Fibroblast of lung (primary cell): ENCODE results near the gene DHRS2. TPM values are rescaled to one million over a fixed set of nuclear protein-coding genes. Genes with fewer than 3 reads are reported as not detected.

Experiments used
- DNase-seq, 2 donors: peaks; one replicate each; pipeline versions ENCODE4 v3.0.0 to v3.0.0-alpha.2; 2010; ENCODE audit warnings: low read depth in 2 of 2
- H2AFZ ChIP-seq: 2 replicates; pipeline ENCODE4 v1.5.1; 2012; ENCODE audit warnings: low read length, control low read depth, inconsistent platforms
- H3K27ac ChIP-seq: 2 replicates; pipeline ENCODE4 v1.5.1; 2011; ENCODE audit warnings: low read length, control low read depth; ENCODE audit not compliant: insufficient read depth
- H3K27me3 ChIP-seq: 2 replicates; pipeline ENCODE4 v1.5.1; 2011; ENCODE audit warnings: mild to moderate bottlenecking, low read length; ENCODE audit not compliant: control insufficient read depth, insufficient read depth
- H3K36me3 ChIP-seq: 2 replicates; pipeline ENCODE4 v1.5.1; 2011; ENCODE audit warnings: low read length; ENCODE audit not compliant: control insufficient read depth, insufficient read depth
- H3K4me1 ChIP-seq: 2 replicates; pipeline ENCODE4 v1.5.1; 2011; ENCODE audit warnings: low read length; ENCODE audit not compliant: control insufficient read depth, insufficient read depth; ENCODE audit errors: extremely low read depth
- H3K4me2 ChIP-seq: 2 replicates; pipeline ENCODE4 v1.5.1; 2011; ENCODE audit warnings: low read length, control low read depth; ENCODE audit not compliant: insufficient read depth; ENCODE audit errors: extremely low read depth
- H3K4me3 ChIP-seq, 4 experiments: fragments of 200-600 bp in 1 of 4; sonication (generic) in 1 of 4; replicated peaks in 1 of 4; 2 replicates each; pipeline ENCODE4 v1.5.1; 2011 to 2016; ENCODE audit warnings: low read length in 4 of 4, low read depth in 3 of 4, mild to moderate bottlenecking in 3 of 4, control low read depth in 2 of 4, inconsistent platforms in 1 of 4, mixed read lengths in 1 of 4; ENCODE audit not compliant: insufficient read depth in 1 of 4; ENCODE audit errors: control extremely low read depth in 1 of 4
- H3K79me2 ChIP-seq: 2 replicates; pipeline ENCODE4 v1.5.1; 2012; ENCODE audit warnings: mild to moderate bottlenecking, low read length, inconsistent platforms; ENCODE audit not compliant: control insufficient read depth, insufficient read depth
- H3K9ac ChIP-seq: 2 replicates; pipeline ENCODE4 v1.5.1; 2011; ENCODE audit warnings: mild to moderate bottlenecking, low read length, control low read depth; ENCODE audit not compliant: insufficient read depth
- H3K9me3 ChIP-seq: 2 replicates; pipeline ENCODE4 v1.5.1; 2012; ENCODE audit warnings: low read depth, low read length; ENCODE audit not compliant: control insufficient read depth, insufficient read depth
- H4K20me1 ChIP-seq: 2 replicates; pipeline ENCODE4 v1.5.1; 2011; ENCODE audit warnings: low read length; ENCODE audit not compliant: control insufficient read depth, insufficient read depth; ENCODE audit errors: extremely low read depth
- EZH2 ChIP-seq: IDR thresholded peaks from 2 replicates; pipeline ENCODE4 v1.5.1; 2012; ENCODE audit warnings: low read length, control low read depth, mild to moderate bottlenecking; ENCODE audit errors: missing control alignments
- polyA plus RNA-seq, 2 donors: library from polyadenylated mRNA; depleted of rRNA in 1 of 2; stranded (reverse) in 1 of 2; unstranded in 1 of 2; fragments of >200 nt; gene quantifications; 2 replicates each; pipeline ENCODE4 v1.2.1, GENCODE V29; 2011 to 2012; ENCODE audit warnings: missing spikeins in 1 of 2
- total RNA-seq: library from RNA; depleted of rRNA; stranded (reverse); fragments of >200 nt; gene quantifications from 2 replicates; pipeline ENCODE4 v1.2.1, GENCODE V29; 2014
- TF ChIP-seq, protein P1 (sequence below), 2 donors: IDR thresholded peaks in 1 of 2; conservative IDR thresholded peaks in 1 of 2; 1 replicate in 1 of 2; 2 replicates in 1 of 2; pipeline ENCODE4 v1.5.1; 2011 to 2012; ENCODE audit warnings: low read length in 2 of 2, control low read depth in 1 of 2, inconsistent platforms in 1 of 2, low read depth in 1 of 2, mild to moderate bottlenecking in 1 of 2

Gene DHRS2
- total and polyA plus RNA-seq, 2 donors (not counting 1 experiment from before 2014, with no cell fraction given), result 0.02 TPM; not detected in 1

DNA sequence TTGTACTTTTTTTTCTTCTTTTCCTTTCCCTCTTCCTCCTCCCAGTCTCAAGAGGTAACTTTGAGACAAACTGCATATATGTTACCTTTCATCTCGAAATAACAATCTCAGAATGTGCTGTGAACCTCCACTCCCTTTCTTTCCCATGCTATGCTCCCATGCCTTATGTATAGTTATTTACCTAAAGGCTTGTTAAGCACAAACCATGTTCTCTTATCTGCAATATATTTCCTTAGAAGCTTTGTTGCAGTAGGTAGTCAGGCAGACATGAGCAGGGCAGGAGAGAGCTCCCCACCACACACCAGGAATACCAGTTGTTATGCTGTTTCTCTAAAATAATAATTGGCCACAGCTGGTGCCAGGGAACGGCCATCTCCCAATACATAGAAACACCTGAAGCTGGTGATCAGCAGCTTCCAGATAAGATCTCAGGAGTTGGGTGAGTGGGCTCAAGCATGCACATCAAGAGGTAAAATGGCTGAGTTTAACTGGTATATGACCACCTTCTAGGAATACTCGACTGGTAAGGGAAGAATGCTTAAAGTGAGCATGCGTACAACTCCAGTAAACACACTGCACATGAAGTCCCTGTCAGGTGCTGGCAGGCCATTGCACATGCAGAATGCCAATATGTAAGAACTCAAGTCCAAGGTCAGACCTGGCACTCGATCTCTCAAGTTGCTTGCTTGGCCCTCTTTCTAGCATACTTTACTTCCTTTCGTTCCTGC lies 14.8 kb upstream of the DHRS2 start:
- Histone ChIP-seq H3K9me3 (no peaks in the 10 kb centered on the region), H3K9ac (no peak overlapping the region), H3K4me2 (no peak overlapping the region), H3K4me3 (no peak overlapping the region), H3K27ac (no peak overlapping the region), H3K27me3 (no peaks in the 10 kb centered on the region), H3K79me2 (no peaks in the 10 kb centered on the region), H3K4me1 (no peaks in the 10 kb centered on the region), H3K36me3 (no peaks in the 10 kb centered on the region), H2AFZ (no peak overlapping the region), H4K20me1 (no peaks in the 10 kb centered on the region)
- TF ChIP-seq, protein P1, sequence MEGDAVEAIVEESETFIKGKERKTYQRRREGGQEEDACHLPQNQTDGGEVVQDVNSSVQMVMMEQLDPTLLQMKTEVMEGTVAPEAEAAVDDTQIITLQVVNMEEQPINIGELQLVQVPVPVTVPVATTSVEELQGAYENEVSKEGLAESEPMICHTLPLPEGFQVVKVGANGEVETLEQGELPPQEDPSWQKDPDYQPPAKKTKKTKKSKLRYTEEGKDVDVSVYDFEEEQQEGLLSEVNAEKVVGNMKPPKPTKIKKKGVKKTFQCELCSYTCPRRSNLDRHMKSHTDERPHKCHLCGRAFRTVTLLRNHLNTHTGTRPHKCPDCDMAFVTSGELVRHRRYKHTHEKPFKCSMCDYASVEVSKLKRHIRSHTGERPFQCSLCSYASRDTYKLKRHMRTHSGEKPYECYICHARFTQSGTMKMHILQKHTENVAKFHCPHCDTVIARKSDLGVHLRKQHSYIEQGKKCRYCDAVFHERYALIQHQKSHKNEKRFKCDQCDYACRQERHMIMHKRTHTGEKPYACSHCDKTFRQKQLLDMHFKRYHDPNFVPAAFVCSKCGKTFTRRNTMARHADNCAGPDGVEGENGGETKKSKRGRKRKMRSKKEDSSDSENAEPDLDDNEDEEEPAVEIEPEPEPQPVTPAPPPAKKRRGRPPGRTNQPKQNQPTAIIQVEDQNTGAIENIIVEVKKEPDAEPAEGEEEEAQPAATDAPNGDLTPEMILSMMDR (conservative IDR thresholded peaks at IDR 0.05 in 1 of 2, IDR thresholded peaks at IDR 0.05 in 1 of 2; ENCODE audit: low read depth in 1 of 2, low read length in 2 of 2), result no peak
- no peak for TF ChIP-seq EZH2
- no peak for DNase-seq

GRCh38 chr14:23621932-23622730 lies 14.0 kb upstream of the DHRS2 start:
- Histone ChIP-seq H3K4me2 (no peak overlapping the region), H3K79me2 (no peaks in the 10 kb centered on the region), H3K27me3 (no peaks in the 10 kb centered on the region), H3K4me1 (no peaks in the 10 kb centered on the region), H4K20me1 (no peaks in the 10 kb centered on the region), H3K36me3 (no peaks in the 10 kb centered on the region), H3K27ac (no peak overlapping the region), H3K9me3 (no peaks in the 10 kb centered on the region), H3K9ac (no peak overlapping the region), H3K4me3 (no peak overlapping the region), H2AFZ (no peak overlapping the region)
- no peak for DNase-seq
- TF ChIP-seq EZH2, result no peak
- TF ChIP-seq, protein P1 (conservative IDR thresholded peaks at IDR 0.05 in 1 of 2, IDR thresholded peaks at IDR 0.05 in 1 of 2; ENCODE audit: low read depth in 1 of 2, low read length in 2 of 2), result no peak

DNA sequence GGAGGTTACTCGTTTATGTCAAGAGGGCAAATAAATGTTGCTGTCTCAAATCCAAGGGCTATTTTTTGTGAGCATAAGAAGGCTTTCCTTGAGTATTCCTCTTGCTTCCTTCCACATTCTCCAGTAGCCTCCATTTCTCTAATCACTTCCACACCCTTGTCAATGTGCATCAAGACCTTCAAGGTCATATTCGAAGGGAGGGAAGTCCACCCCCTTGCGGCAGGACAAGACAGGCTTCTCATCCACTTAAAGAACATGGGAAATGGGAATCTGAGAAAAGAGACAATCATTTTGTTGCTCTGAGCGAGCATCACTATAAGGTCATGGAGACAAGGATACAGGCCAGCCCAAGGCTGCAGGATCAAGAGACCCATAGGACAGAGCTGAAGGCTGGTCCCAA lies 13.2 kb upstream of the DHRS2 start:
- Histone ChIP-seq H3K4me2 (no peak overlapping the region), H3K36me3 (no peaks in the 10 kb centered on the region), H2AFZ (no peak overlapping the region), H3K27ac (no peak overlapping the region), H3K79me2 (no peaks in the 10 kb centered on the region), H4K20me1 (no peaks in the 10 kb centered on the region), H3K4me1 (no peaks in the 10 kb centered on the region), H3K4me3 (no peak overlapping the region), H3K9ac (no peak overlapping the region), H3K27me3 (no peaks in the 10 kb centered on the region), H3K9me3 (no peaks in the 10 kb centered on the region)
- no peak for DNase-seq
- TF ChIP-seq EZH2, result no peak
- TF ChIP-seq, protein P1 (conservative IDR thresholded peaks at IDR 0.05 in 1 of 2, IDR thresholded peaks at IDR 0.05 in 1 of 2; ENCODE audit: low read depth in 1 of 2, low read length in 2 of 2), result no peak
